Endothelial cell of umbilical vein (primary cell): ENCODE measurements around the gene PANK2. TPM values are rescaled to one million over a fixed set of nuclear protein-coding genes. Genes with fewer than 3 reads are reported as not detected.

Experiments
- BruUV-seq: library from RNA; stranded (reverse); fragments of 400-500 nt; replicated peaks from 2 replicates; lab custom pipeline; 2021; lab: Mats Ljungman, UMichigan
- CTCF ChIA-PET: fragments of 300-600, 350-600 bp; sonication (Branson Sonifier 250); formaldehyde crosslinking; loops from one replicate; lab custom pipeline; 2021; ENCODE audit warnings: antibody characterized with exemption, inconsistent platforms; lab: Charles Lee
- POLR2A ChIA-PET: fragments of 300-600, 350-600 bp; sonication (Branson Sonifier 250); formaldehyde crosslinking; loops from one replicate; lab custom pipeline; 2021; ENCODE audit warnings: antibody characterized with exemption, inconsistent platforms; lab: Charles Lee
- DNase-seq: peaks from one replicate; pipeline ENCODE4 v3.0.0-alpha.2; 2011; ENCODE audit warnings: low read depth, low spot score
- FAIRE-seq: peaks from 2 replicates; lab custom pipeline; 2011; peaks lifted over from hg19 to GRCh38; lab: Jason Lieb, UNC
- H2AFZ ChIP-seq: 2 replicates; pipeline ENCODE4 v1.6.0; 2012; ENCODE audit warnings: low read depth, low read length, control low read depth, inconsistent platforms
- H3K27ac ChIP-seq: 2 replicates; pipeline ENCODE4 v1.5.1; 2011; ENCODE audit warnings: low read depth, mild to moderate bottlenecking, control low read depth, low read length, moderate library complexity; ENCODE audit not compliant: insufficient read depth
- H3K27me3 ChIP-seq, 2 experiments: 2 replicates each; pipeline versions ENCODE4 v1.6.0 to v1.6.1; 2011; ENCODE audit warnings: low read length in 2 of 2, mixed read lengths in 1 of 2; ENCODE audit not compliant: control insufficient read depth in 2 of 2, insufficient read depth in 2 of 2
- H3K36me3 ChIP-seq, 2 experiments: 2 replicates in 1 of 2; 3 replicates in 1 of 2; pipeline ENCODE4 v1.5.1; 2011; ENCODE audit warnings: low read length in 2 of 2, mild to moderate bottlenecking in 1 of 2, moderate library complexity in 1 of 2; ENCODE audit not compliant: control insufficient read depth in 2 of 2, insufficient read depth in 2 of 2; ENCODE audit errors: extremely low read depth in 1 of 2
- H3K4me1 ChIP-seq: 3 replicates; pipeline ENCODE4 v1.5.1; 2011; ENCODE audit warnings: mild to moderate bottlenecking, low read length; ENCODE audit not compliant: control insufficient read depth, insufficient read depth; ENCODE audit errors: extremely low read depth
- H3K4me2 ChIP-seq: 2 replicates; pipeline ENCODE4 v1.6.1; 2011; ENCODE audit warnings: low read length, control low read depth, mixed read lengths; ENCODE audit not compliant: insufficient read depth
- H3K4me3 ChIP-seq, 3 experiments: fragments of 200-600 bp in 1 of 3; sonication (generic), shearing (Covaris generic) in 1 of 3; replicated peaks in 1 of 3; 2 replicates each; pipeline ENCODE4 v1.5.1; 2011 to 2016; ENCODE audit warnings: control low read depth in 3 of 3, low read length in 3 of 3, mild to moderate bottlenecking in 2 of 3, inconsistent platforms in 1 of 3, low read depth in 1 of 3, moderate library complexity in 1 of 3; ENCODE audit not compliant: insufficient read depth in 1 of 3
- H3K79me2 ChIP-seq: 2 replicates; pipeline ENCODE4 v1.6.0; 2012; ENCODE audit warnings: low read length, inconsistent platforms; ENCODE audit not compliant: control insufficient read depth, insufficient read depth
- H3K9ac ChIP-seq: replicated peaks from 2 replicates; pipeline ENCODE3; 2011; ENCODE audit warnings: low read length, control low read depth; ENCODE audit not compliant: insufficient read depth; ENCODE audit errors: extremely low read depth
- H3K9me1 ChIP-seq: replicated peaks from 3 replicates; pipeline ENCODE4 v1.6.0; 2011; ENCODE audit warnings: mild to moderate bottlenecking, low read length; ENCODE audit not compliant: control insufficient read depth, insufficient read depth; ENCODE audit errors: extremely low read depth
- H3K9me3 ChIP-seq: replicated peaks from 2 replicates; pipeline ENCODE4 v1.5.1; 2012; ENCODE audit warnings: low read length, inconsistent platforms; ENCODE audit not compliant: control insufficient read depth, insufficient read depth
- H4K20me1 ChIP-seq: replicated peaks from 2 replicates; pipeline ENCODE3; 2011; ENCODE audit warnings: mild to moderate bottlenecking, low read length; ENCODE audit not compliant: control insufficient read depth, insufficient read depth; ENCODE audit errors: extremely low read depth
- CTCF ChIP-seq, 2 donors: IDR thresholded peaks; 1 replicate in 1 of 2; 2 replicates in 1 of 2; pipeline ENCODE4 v1.5.1; 2011; ENCODE audit warnings: low read length in 2 of 2, mild to moderate bottlenecking in 2 of 2, moderate library complexity in 2 of 2, control low read depth in 1 of 2, inconsistent platforms in 1 of 2, low read depth in 1 of 2; ENCODE audit not compliant: insufficient read depth in 1 of 2; ENCODE audit errors: extremely low read depth in 1 of 2
- EZH2 ChIP-seq: IDR thresholded peaks from 2 replicates; pipeline ENCODE4 v1.6.1; 2012; ENCODE audit warnings: borderline replicate concordance, low read depth, mild to moderate bottlenecking, moderate library complexity, low read length, inconsistent platforms; ENCODE audit not compliant: severe bottlenecking
- FOS ChIP-seq: IDR thresholded peaks from 2 replicates; pipeline ENCODE4 v1.6.1; 2011; ENCODE audit warnings: mild to moderate bottlenecking, low read length, moderate library complexity, borderline replicate concordance; ENCODE audit not compliant: insufficient read depth
- GATA2 ChIP-seq: IDR thresholded peaks from 2 replicates; pipeline ENCODE4 v1.7.0; 2011; ENCODE audit warnings: low read depth, mild to moderate bottlenecking, moderate library complexity, mixed read lengths, low read length; ENCODE audit not compliant: insufficient read length, insufficient read depth
- JUN ChIP-seq: IDR thresholded peaks from 2 replicates; pipeline ENCODE4 v1.6.1; 2011; ENCODE audit warnings: borderline replicate concordance, low read depth; ENCODE audit not compliant: insufficient read length, insufficient read depth
- MAX ChIP-seq: IDR thresholded peaks from 2 replicates; pipeline ENCODE4 v1.6.1; 2011; ENCODE audit not compliant: insufficient read depth, insufficient read length
- MYC ChIP-seq: IDR thresholded peaks from one replicate; pipeline ENCODE4 v1.6.1; 2011; ENCODE audit warnings: mild to moderate bottlenecking, low read depth, low read length
- POLR2A ChIP-seq: IDR thresholded peaks from 2 replicates; pipeline ENCODE4 v1.6.1; 2012; ENCODE audit warnings: low read depth, mild to moderate bottlenecking, control low read depth, low read length
- POLR2AphosphoS5 ChIP-seq: IDR thresholded peaks from 2 replicates; pipeline ENCODE4 v1.6.1; 2012; ENCODE audit warnings: low read depth, mild to moderate bottlenecking, control low read depth, low read length, moderate library complexity; ENCODE audit not compliant: insufficient read depth
- dilution Hi-C: fragments of 300-500 bp; cut with MboI; formaldehyde crosslinking; loops from one replicate; pipeline ENCODE4 v1.15.0; 2019; ENCODE audit warnings: low sequenced_read_pairs; ENCODE audit not compliant: extremely low pct_ligation_motif_present
- intact Hi-C: fragments of 100-400 bp; cut with micrococcal nuclease; formaldehyde crosslinking; loops from one replicate; pipeline ENCODE4 v1.10.0; 2022
- polyA plus RNA-seq, 4 experiments: library from polyadenylated mRNA; depleted of rRNA in 3 of 4; stranded (reverse) in 3 of 4; unstranded in 1 of 4; fragments of >200 nt; gene quantifications; 2 replicates each; pipeline versions ENCODE4 v1.2.1 to v1.2.3, GENCODE V29; 2011 to 2012; ENCODE audit warnings: missing spikeins in 1 of 4
- total RNA-seq: library from RNA; stranded (reverse); gene quantifications from 2 replicates; pipeline ENCODE4 v1.2.3, GENCODE V29; 2021

PANK2 gene
- total and polyA plus RNA-seq, 2 donors (not counting 3 experiments of a cell fraction or from before 2014, with no cell fraction given), result 18.9 to 54.3 TPM

GRCh38 chr20:3885715-3886114, 3.5 kb upstream of the PANK2 start:
- dilution Hi-C loops, result no loop called here
- Histone ChIP-seq H3K4me1 (peaks cover 12% of the 10 kb centered on the region), H4K20me1 (peaks cover 5% of the 10 kb centered on the region), H2AFZ (no peak overlapping the region), H3K27ac (no peak overlapping the region), H3K9me3 (no peaks in the 10 kb centered on the region), H3K27me3 (no peaks in the 10 kb centered on the region), H3K4me3 (no peak overlapping the region), H3K36me3 (no peaks in the 10 kb centered on the region), H3K9ac (no peak overlapping the region), H3K9me1 (no peaks in the 10 kb centered on the region), H3K79me2 (peaks cover 25% of the 10 kb centered on the region), H3K4me2 (no peak overlapping the region)
- TF ChIP-seq MAX (no peak), FOS (no peak), POLR2A (no peak), MYC (no peak), POLR2AphosphoS5 (no peak), JUN (no peak), CTCF (IDR thresholded peaks at IDR 0.05; ENCODE audit: extremely low read depth in 1 of 2, insufficient read depth in 1 of 2, low read depth in 1 of 2, low read length in 2 of 2) (no peak), EZH2 (no peak), GATA2 (no peak)
- ChIA-PET CTCF (interaction anchor here (0.6 to 1.8 kb wide), 6 partner anchors 99 to 186 kb away, joined by 3 to 11 read pairs (median 3); partner anchors contain the start of gene CENPB), POLR2A (no interaction called here)
- no peak for DNase-seq
- no TSS peak for BruUV-seq
- FAIRE-seq, result no peak
- intact Hi-C loops, result no loop called here
